Neural cell (in vitro differentiated cells): Measurements from ENCODE around the gene NAALADL1. TPM values are rescaled to one million over a fixed set of nuclear protein-coding genes. Genes with fewer than 3 reads are reported as not detected.

Source experiments
- H2AFZ ChIP-seq: fragments of 200-600, 300-800 bp; sonication (generic), shearing (Covaris generic); 2 replicates; pipeline ENCODE4 v1.6.0; 2014; ENCODE audit warnings: low read depth, mild to moderate bottlenecking, antibody characterized with exemption, low read length, moderate library complexity
- H3F3A ChIP-seq: fragments of 200-600 bp; shearing (Covaris generic); 2 replicates; pipeline ENCODE4 v1.6.1; 2016; ENCODE audit warnings: mild to moderate bottlenecking, moderate library complexity, mixed read lengths, antibody characterized with exemption, low read length; ENCODE audit not compliant: insufficient read depth, poor library complexity, severe bottlenecking
- H3K27ac ChIP-seq: fragments of 200-600, 300-800 bp; sonication (generic), shearing (Covaris generic); 2 replicates; pipeline ENCODE4 v1.5.1; 2014; ENCODE audit warnings: mild to moderate bottlenecking, low read length, moderate library complexity
- H3K27me3 ChIP-seq: fragments of 300-800, 200-600 bp; sonication (generic), shearing (Covaris generic); 2 replicates; pipeline ENCODE4 v1.6.0; 2014; ENCODE audit warnings: mild to moderate bottlenecking, low read depth, low read length, moderate library complexity; ENCODE audit not compliant: insufficient read depth
- H3K36me3 ChIP-seq: fragments of 300-800, 200-600 bp; sonication (generic), shearing (Covaris generic); 2 replicates; pipeline ENCODE4 v1.5.1; 2014; ENCODE audit warnings: mild to moderate bottlenecking, antibody characterized with exemption, low read length, moderate library complexity; ENCODE audit not compliant: insufficient read depth
- H3K4me2 ChIP-seq: fragments of 300-800, 200-600 bp; sonication (generic), shearing (Covaris generic); 2 replicates; pipeline ENCODE4 v1.6.0; 2014; ENCODE audit warnings: mild to moderate bottlenecking, low read length
- H3K4me3 ChIP-seq: fragments of 300-800, 200-600 bp; sonication (generic), shearing (Covaris generic); 2 replicates; pipeline ENCODE4 v1.5.1; 2014; ENCODE audit warnings: mild to moderate bottlenecking, low read length, moderate library complexity
- H3K79me2 ChIP-seq: fragments of 200-600 bp; shearing (Covaris generic); replicated peaks from 2 replicates; pipeline ENCODE4 v1.6.0; 2014; ENCODE audit warnings: mild to moderate bottlenecking, low read length, moderate library complexity; ENCODE audit not compliant: insufficient read depth
- H3K9ac ChIP-seq: fragments of 300-800, 200-600 bp; sonication (generic), shearing (Covaris generic); 2 replicates; pipeline ENCODE4 v1.6.1; 2016; ENCODE audit warnings: mild to moderate bottlenecking, low read length, mixed read lengths
- H3K9me2 ChIP-seq: fragments of 200-600 bp; shearing (Covaris generic); 2 replicates; pipeline ENCODE4 v1.6.1; 2016; ENCODE audit warnings: mild to moderate bottlenecking, low read length, mixed read lengths; ENCODE audit not compliant: insufficient read depth
- H3K9me3 ChIP-seq: fragments of 200-600, 300-800 bp; sonication (generic), shearing (Covaris generic); 2 replicates; pipeline ENCODE4 v1.6.1; 2016; ENCODE audit warnings: mild to moderate bottlenecking, mixed run types, low read length, moderate library complexity, mixed read lengths
- H4K20me1 ChIP-seq: fragments of 200-600 bp; shearing (Covaris generic); 2 replicates; pipeline ENCODE4 v1.6.1; 2016; ENCODE audit warnings: mild to moderate bottlenecking, mixed run types; ENCODE audit not compliant: insufficient read depth
- CTCF ChIP-seq: fragments of 450-650 bp; IDR thresholded peaks from 2 replicates; pipeline ENCODE4 v1.5.1; 2014; ENCODE audit warnings: antibody characterized with exemption, mild to moderate bottlenecking, moderate library complexity; ENCODE audit not compliant: poor library complexity, severe bottlenecking
- EP300 ChIP-seq: fragments of 450-650 bp; conservative IDR thresholded peaks from 2 replicates; pipeline ENCODE4 v1.6.1; 2014; ENCODE audit warnings: antibody characterized with exemption, mild to moderate bottlenecking, moderate library complexity; ENCODE audit not compliant: poor library complexity, severe bottlenecking
- EZH2 ChIP-seq: fragments of 200-600, 300-800 bp; shearing (Covaris generic), sonication (generic); IDR thresholded peaks from 2 replicates; pipeline ENCODE4 v1.6.1; 2014; ENCODE audit warnings: antibody characterized with exemption, low read length, borderline replicate concordance, mild to moderate bottlenecking; ENCODE audit not compliant: insufficient read depth, poor library complexity, severe bottlenecking
- MXI1 ChIP-seq: fragments of 450-650 bp; conservative IDR thresholded peaks from 2 replicates; pipeline ENCODE4 v1.6.1; 2014; ENCODE audit warnings: antibody characterized with exemption, mild to moderate bottlenecking; ENCODE audit not compliant: poor library complexity, severe bottlenecking
- POLR2AphosphoS5 ChIP-seq: IDR thresholded peaks from 2 replicates; pipeline ENCODE4 v1.6.1; 2012
- RAD21 ChIP-seq: fragments of 450-650 bp; conservative IDR thresholded peaks from 2 replicates; pipeline ENCODE4 v1.6.1; 2014; ENCODE audit warnings: antibody characterized with exemption, mild to moderate bottlenecking, moderate library complexity
- REST ChIP-seq: IDR thresholded peaks from 2 replicates; pipeline ENCODE4 v1.6.1; 2012; ENCODE audit warnings: borderline replicate concordance
- SMC3 ChIP-seq: fragments of 450-650 bp; conservative IDR thresholded peaks from 2 replicates; pipeline ENCODE4 v1.6.1; 2014; ENCODE audit warnings: antibody characterized with exemption, mild to moderate bottlenecking, moderate library complexity; ENCODE audit not compliant: poor library complexity
- TAF1 ChIP-seq: IDR thresholded peaks from 2 replicates; pipeline ENCODE4 v1.6.1; 2012; ENCODE audit warnings: low read depth
- polyA plus RNA-seq: library from polyadenylated mRNA; depleted of rRNA; stranded (reverse); fragments of >200 nt; gene quantifications from 2 replicates; pipeline ENCODE4 v1.2.3, GENCODE V29; 2014

Gene NAALADL1
- polyA plus RNA-seq, 1 donor from 2014 or later = not detected

- H3K36me3 ChIP-seq = no peaks in the 10 kb centered on the region
- peak overlapping the region; percentile 84 for H3K9ac ChIP-seq
- H3K27me3 ChIP-seq = no peaks in the 10 kb centered on the region
- H3K79me2 ChIP-seq = peaks cover 23% of the 10 kb centered on the region
- TF ChIP-seq TAF1 (no peak), MXI1 (no peak), POLR2AphosphoS5 (no peak), RAD21 (no peak), CTCF (no peak), EP300 (no peak)
- peak overlapping the region; percentile 85 for H3K27ac ChIP-seq
- H3K9me3 ChIP-seq = no peaks in the 10 kb centered on the region
- H3F3A ChIP-seq = no peaks in the 10 kb centered on the region
- peak overlapping the region; percentile 84 for H3K4me3 ChIP-seq
- H2AFZ ChIP-seq = peak overlapping the region; percentile 65
- no peaks in the 10 kb centered on the region for H4K20me1 ChIP-seq
- H3K9me2 ChIP-seq = no peaks in the 10 kb centered on the region
- H3K4me2 ChIP-seq = peak overlapping the region; percentile 88
Observed at GRCh38 chr11:65084598-65085375, 26.4 kb upstream of the NAALADL1 start.

DNA sequence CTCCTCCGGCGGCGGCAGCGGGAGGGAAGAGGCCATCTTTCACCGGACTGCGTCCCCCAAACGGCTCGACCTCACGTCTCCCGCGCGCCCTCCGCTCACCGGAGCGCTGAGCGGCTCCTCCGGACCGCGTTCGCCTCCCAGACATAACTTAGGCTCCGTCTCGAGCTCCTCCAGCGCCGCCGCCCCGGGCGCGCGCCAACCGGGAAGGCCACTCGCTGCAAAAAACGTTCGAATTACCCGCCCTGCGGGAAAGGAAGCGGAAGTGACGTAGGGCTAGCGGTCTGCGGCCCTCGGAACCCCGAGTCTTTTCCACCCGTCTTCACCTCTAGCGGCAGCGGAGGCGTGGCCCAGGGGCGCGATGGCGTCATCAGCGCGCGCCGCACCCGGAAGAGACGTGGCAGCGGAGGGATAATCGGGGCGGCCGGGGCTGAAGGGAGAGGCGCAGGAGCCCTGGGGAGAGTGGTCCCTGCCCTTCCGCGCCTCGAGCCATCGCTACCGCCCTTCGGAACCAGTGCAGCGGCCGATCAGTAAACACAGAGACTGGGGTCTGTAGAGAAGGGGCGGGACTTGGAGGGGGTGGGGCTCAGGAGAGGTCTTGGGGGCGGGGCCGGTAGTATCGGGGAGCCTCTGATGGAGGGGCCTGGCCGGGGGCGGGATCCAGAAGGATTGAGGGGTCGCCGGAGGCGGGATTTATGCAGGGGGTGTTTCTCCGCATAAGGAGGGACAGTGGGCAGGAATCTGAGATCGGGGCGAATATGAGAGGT, 25.7 kb upstream of the NAALADL1 start, which contains the start of the genes CDCA5 and ZFPL1:
Gene CDCA5, minus strand, starts transcription at position 207 of the 764 bp plus-strand sequence. Its CDS starts 62 bp downstream, at position 145.
Gene ZFPL1, plus strand, starts transcription at position 389 of the 764 bp plus-strand sequence. CDS start 477 bp downstream, outside the sequence.
- peak within 1 kb of the TSS; percentile 85 for H3K27ac ChIP-seq
- H3F3A ChIP-seq = no peaks in the 10 kb centered on the region
- TF ChIP-seq EZH2 (no peak), RAD21 (peak; percentile 19), CTCF (no peak), POLR2AphosphoS5 (peak; percentile 96), EP300 (peak; percentile 81), REST (peak; percentile 71), SMC3 (peak; percentile 26), MXI1 (peak; percentile 100), TAF1 (peak; percentile 80)
- peaks cover 23% of the 10 kb centered on the region for H3K79me2 ChIP-seq
- H3K9ac ChIP-seq = peak within 1 kb of the TSS; percentile 84
- H3K36me3 ChIP-seq = no peaks in the 10 kb centered on the region
- peak within 1 kb of the TSS; percentile 84 for H3K4me3 ChIP-seq
- peak within 1 kb of the TSS; percentile 65 for H2AFZ ChIP-seq
- H3K9me2 ChIP-seq = no peaks in the 10 kb centered on the region
- peak within 1 kb of the TSS; percentile 88 for H3K4me2 ChIP-seq
- no peaks in the 10 kb centered on the region for H3K9me3 ChIP-seq
- no peaks in the 10 kb centered on the region for H4K20me1 ChIP-seq
- H3K27me3 ChIP-seq = no peaks in the 10 kb centered on the region
